ENCODE measurements around the gene SRSF12.
"Not testable (repeated sequence)": the region's sequence is repeated elsewhere in the genome, so short reads cannot be mapped to it uniquely, and the experiment has no call there.

The SRSF12 gene

DNA sequence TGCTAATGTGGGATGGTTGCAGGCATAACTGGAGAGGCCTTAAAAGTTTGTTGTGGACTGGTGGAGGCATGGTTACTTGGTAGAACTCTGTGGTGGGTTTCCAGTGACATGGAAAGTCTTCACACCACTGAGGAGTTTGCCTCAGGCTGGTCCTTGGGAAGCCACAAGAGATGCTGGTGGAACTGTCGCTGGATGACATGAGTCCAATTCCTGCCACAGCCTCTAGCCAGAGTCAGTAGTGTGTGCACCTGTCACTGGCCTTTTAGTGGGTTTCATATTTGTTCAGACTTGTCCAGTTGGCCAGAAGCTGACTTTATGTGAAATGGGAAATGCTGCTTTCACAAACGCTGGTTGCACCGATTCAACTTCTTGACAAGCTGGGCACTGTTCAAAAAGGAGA, 13.7 kb upstream of the SRSF12 start:
- in situ Hi-C loops (cut with HindIII; ENCODE audit: low sequenced_read_pairs): no loop called here

DNA sequence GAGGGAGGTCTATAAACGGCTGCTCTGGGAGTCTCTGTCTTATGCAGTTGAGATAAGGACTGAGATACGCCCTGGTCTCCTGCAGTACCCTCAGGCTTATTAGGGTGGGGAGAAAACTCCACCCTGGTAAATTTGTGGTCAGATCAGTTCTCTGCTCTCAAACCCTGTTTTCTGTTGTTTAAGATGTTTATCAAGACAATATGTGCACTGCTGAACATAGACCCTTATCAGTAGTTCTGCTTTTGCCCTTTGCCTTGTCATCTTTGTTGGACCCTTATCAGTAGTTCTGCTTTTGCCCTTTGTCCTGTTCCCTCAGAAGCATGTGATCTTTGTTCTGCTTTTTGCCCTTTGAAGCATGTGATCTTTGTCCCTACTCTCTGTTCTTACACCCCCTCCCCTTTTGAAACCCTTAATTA, 10.4 kb upstream of the SRSF12 start:
- in situ Hi-C loops (cut with HindIII; ENCODE audit: low sequenced_read_pairs): not testable (repeated sequence)

DNA sequence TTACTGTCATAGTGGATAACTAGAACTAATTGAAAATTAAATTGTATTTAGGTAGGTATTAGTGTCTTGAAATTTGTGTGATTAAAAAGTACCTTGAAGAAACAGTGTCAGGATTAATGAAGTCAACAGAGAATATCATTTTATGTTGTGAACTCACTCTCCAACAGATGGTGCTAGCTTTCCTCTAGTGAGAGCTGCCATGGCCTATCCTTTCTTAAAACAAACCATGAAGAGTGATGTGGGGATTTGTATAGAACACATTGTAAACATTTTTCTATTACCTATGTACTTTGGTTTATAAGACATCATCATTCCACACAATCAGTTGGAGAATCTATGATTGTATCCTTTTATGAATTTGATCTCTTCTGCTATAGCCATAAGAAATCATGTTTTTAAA, 4.8 kb upstream of the SRSF12 start:
- in situ Hi-C loops (cut with HindIII; ENCODE audit: low sequenced_read_pairs): no loop called here

DNA sequence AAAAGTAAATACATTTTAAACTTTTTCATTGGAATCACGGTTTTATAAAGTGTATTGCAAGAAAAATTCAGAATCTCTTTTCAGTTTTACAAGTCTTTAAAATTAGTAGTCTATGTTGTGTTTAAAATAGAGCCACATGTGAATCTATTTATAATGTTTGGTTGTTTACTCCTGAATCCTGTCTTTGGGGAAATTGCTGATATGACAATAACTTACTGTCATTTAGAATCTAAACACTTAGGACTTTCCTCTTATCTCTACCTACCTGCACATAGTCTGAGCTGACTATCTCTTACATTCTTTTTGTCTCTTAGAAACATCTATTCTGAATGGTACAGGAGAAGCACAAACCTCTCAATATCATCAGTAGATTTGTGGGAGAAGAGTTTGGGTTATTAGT, 4.1 kb upstream of the SRSF12 start:
- in situ Hi-C loops (cut with HindIII; ENCODE audit: low sequenced_read_pairs): no loop called here

GRCh38 chr6:89120371-89120770, 2.5 kb upstream of the SRSF12 start:
- in situ Hi-C loops (cut with HindIII; ENCODE audit: low sequenced_read_pairs): no loop called here

GRCh38 chr6:89118931-89119330, 1.1 kb upstream of the SRSF12 start:
- in situ Hi-C loops (cut with HindIII; ENCODE audit: low sequenced_read_pairs): no loop called here

DNA sequence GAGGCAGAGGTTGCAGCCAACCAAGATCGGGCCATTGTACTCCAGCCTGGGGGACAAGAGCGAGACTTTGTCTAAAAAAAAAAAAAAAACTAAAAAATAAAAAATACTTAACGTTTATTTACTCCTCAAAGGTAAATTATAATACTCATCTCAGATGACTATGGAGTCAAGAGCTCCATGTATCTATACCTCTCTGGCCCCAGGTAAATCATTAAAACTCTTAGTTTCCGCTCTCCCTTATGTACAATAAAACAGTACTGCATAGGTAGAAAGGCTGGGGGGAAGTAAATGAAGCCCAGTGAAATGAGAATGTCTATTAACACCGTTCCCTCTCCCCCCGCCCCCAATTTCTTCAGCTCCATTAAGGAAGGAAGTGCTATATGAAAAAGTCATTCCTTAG, 1.2 kb downstream of the SRSF12 start:
- in situ Hi-C loops (cut with HindIII; ENCODE audit: low sequenced_read_pairs): no loop called here

DNA sequence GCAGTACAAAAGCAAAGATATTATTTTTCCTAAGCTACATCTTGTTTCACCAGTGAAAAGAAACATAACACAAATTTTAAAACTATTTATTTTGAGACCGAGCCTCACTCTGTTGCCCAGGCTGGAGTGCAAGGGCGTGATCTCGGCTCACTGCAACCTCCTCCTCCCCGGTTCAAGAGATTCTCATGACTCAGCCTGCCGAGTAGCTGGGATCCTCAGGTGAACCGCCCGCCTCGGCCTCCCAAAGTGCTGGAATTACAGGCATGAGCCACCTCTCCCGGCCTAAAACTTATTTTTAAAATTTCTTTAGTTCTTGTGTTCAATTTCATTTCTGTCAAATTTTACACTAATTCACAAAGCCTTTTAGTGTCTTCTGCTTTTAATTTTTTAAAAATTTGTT, 5.9 kb downstream of the SRSF12 start:
- in situ Hi-C loops (cut with HindIII; ENCODE audit: low sequenced_read_pairs): no loop called here

DNA sequence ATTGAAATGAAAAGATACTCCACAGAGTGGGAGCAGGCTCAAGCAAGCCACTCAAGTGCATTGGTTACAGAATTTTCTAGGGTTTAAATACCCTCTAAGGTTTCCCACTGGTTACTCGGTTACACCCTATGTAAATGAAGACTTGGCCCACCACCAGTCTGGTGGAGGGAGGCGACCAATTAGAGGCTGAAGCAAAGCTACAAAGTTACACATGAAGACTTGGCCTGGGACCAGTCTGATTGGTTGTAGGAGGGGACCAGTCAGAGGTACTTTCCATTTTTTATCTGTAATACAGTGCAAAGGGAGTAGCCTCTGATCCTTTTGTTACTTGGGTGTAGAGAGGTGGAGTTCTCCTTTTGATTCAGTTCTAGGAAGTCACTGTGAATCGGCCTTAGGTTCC, 7.6 kb downstream of the SRSF12 start:
- in situ Hi-C loops (cut with HindIII; ENCODE audit: low sequenced_read_pairs): no loop called here

DNA sequence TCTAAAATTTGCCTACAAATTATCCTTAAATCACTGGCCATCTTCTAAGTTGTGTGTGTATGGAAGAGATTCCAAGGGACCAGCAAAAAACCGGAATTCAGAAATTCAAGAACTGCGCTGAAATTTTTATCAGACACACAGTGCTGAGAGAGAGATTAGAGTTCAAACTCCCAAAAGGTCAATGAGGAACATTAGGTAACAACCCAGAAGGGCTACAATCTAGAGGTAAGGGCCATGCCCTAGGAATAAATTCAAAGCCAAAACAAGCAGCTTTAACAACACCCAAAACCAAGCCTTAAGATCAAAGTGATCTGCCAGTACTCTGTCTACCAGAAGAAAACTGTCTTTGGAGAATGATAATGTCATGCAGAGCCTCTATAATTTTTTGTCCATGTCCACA, 17.8 kb downstream of the SRSF12 start:
- in situ Hi-C loops (cut with HindIII; ENCODE audit: low sequenced_read_pairs): no loop called here

- in situ Hi-C loops (cut with HindIII; ENCODE audit: low sequenced_read_pairs): no loop called here
Observed at GRCh38 chr6:89098461-89098860, 19.4 kb downstream of the SRSF12 start.

GRCh38 chr6:89087881-89088280, 30.0 kb downstream of the SRSF12 start:
- in situ Hi-C loops (cut with HindIII; ENCODE audit: low sequenced_read_pairs): no loop called here

GRCh38 chr6:89085409-89086205, 32.3 kb downstream of the SRSF12 start:
- in situ Hi-C loops (cut with HindIII; ENCODE audit: low sequenced_read_pairs): no loop called here

- in situ Hi-C loops (cut with HindIII; ENCODE audit: low sequenced_read_pairs): no loop called here
Observed at GRCh38 chr6:89084954-89085353, 32.9 kb downstream of the SRSF12 start.

GRCh38 chr6:89084542-89084941, 33.3 kb downstream of the SRSF12 start:
- in situ Hi-C loops (cut with HindIII; ENCODE audit: low sequenced_read_pairs): no loop called here

- in situ Hi-C loops (cut with HindIII; ENCODE audit: low sequenced_read_pairs): no loop called here
Observed at GRCh38 chr6:89082486-89082891, 35.4 kb downstream of the SRSF12 start.

DNA sequence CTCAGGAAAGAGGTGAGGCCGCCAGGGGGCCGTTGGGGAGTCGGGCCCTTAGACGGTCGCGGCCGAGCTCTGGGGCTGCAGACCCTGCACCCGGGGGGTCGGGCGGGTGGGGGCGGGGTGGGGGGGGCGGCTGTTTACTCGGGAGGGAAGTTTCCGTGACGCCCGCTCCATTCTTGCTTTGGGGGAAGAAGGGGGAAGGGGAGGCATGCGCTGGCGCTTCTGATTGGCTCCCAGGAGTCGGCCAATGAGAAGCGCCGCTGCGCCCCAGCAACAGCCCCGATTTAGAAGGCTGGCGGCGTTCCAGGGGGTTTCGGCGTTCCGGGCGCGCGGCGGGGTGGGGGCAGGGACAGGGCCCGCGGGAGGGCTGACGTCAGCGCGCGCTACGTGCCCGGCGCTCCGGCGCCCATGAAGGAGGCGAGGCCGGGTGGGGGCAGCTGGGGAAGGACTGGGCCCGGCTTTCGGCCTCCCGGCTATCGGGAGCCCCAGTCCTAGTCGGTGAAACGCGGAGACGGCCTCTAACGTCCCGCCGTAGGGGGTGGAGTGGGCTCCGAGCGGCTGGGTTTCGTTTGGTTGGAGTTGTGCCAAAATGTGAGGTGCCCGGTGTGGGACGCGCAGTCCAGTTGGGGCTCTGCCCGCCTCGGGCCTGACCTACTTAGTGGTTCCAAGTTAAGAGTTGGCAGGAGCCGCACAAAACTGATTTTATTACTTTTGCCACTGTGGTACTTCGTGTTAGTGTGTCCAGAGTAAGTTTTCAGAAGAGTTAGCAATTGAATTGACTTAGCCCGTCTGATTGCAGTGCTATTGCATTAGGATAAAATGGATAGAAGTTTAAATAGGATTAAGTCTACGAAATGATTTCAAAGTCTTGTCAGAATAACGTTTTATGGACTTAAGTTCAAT, 36.2 kb downstream of the SRSF12 start:
- in situ Hi-C loops (cut with HindIII; ENCODE audit: low sequenced_read_pairs): no loop called here

GRCh38 chr6:89081129-89081422, 36.8 kb downstream of the SRSF12 start:
- in situ Hi-C loops (cut with HindIII; ENCODE audit: low sequenced_read_pairs): no loop called here

DNA sequence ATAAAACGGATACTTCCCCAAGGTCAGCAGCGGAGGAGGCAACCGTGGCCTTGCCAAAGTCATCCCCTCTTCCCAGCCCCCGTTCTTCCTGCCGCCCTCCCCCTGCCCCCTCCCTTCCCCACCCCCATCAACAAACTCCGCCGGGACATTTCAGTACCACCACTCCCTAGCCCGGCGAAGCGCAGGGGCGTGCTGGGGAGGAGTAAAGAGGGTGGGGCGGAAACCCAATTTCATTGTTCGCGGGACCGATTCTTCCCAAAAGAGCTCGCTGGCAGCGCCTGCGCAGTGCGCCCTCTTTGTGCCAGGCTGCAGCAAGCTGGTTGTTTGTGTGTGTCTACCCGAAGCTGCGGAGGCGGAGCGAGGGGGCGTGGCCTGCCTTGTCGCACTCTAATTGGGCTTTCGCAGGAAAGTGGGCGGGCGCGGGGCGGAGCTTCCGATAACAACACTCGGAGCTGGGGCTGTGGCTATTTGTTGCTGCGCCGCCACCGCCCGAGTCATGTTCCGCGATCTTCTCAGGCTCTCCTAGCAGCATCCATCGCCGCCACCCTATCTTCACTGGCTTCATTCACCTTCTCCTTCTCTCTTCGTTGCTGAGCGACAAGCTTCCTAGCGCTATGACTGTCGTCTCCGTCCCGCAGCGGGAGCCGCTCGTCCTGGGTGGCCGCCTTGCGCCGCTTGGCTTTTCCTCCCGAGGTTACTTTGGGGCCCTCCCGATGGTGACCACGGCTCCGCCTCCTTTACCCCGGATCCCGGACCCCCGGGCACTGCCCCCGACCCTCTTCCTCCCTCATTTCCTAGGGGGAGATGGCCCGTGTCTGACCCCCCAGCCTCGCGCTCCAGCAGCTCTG, 37.4 kb downstream of the SRSF12 start, which contains the start of gene PNRC1:
Gene PNRC1 (plus strand): TSS at position 471 of the 848 bp plus-strand sequence. CDS start 144 bp downstream, at position 615.
- in situ Hi-C loops (cut with HindIII; ENCODE audit: low sequenced_read_pairs): no loop called here

GRCh38 chr6:89079511-89080234, 38.2 kb downstream of the SRSF12 start:
- in situ Hi-C loops (cut with HindIII; ENCODE audit: low sequenced_read_pairs): no loop called here

DNA sequence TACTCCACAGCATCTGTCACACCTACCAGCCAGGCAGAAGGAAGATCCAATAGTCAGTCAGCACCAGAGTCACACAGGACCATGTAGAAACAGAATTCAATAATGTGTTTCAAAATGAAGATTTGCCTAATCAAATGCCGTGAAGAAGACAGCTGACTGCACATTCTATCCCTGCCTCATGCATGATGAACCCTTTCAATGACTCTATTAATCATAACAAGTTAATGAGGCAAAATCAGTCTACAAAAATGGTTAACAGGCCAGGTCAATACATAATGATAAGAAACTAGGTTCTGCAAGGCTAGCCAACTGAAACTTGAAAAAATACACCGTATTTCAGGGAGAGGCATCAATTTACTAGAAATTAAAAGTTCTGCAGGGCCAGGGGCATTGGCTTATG, 44.0 kb downstream of the SRSF12 start:
- in situ Hi-C loops (cut with HindIII; ENCODE audit: low sequenced_read_pairs): no loop called here

All from DLD1 (cell line).